Stimulated activated CD8-positive, alpha-beta memory T cell treated with anti-CD3 and anti-CD28 coated beads, Interleukin-7, amount 100 ng/mL, for 1 hour (primary cell): ENCODE results near the gene WDR91.
"Not testable (repeated sequence)": the region's sequence is repeated elsewhere in the genome, so short reads cannot be mapped to it uniquely, and the experiment has no call there.

ENCODE experiments used
- DNase-seq, 2 donors: peaks; one replicate each; pipeline ENCODE4 v3.0.0-alpha.2; 2020; ENCODE audit warnings: low read depth in 2 of 2

The WDR91 gene

GRCh38 chr7:135234095-135234494 lies 22.8 kb upstream of the WDR91 start:
- DNase-seq = not testable (repeated sequence)

- DNase-seq = no peak
These were observed 22.2 kb upstream of the WDR91 start, which contains the start of gene STRA8 for GRCh38 chr7:135233570-135233969. Gene STRA8 (plus strand): TSS chr7:135233838. CDS start chr7:135240525, 6,687 bp downstream.

- DNase-seq = no peak
These were observed 21.4 kb upstream of the WDR91 start for GRCh38 chr7:135232720-135233119.

GRCh38 chr7:135232087-135232486 lies 20.8 kb upstream of the WDR91 start:
- DNase-seq = no peak

GRCh38 chr7:135231686-135232085 lies 20.4 kb upstream of the WDR91 start:
- no peak for DNase-seq

- DNase-seq = no peak
These were observed 12.7 kb upstream of the WDR91 start for GRCh38 chr7:135224027-135224426.

- no peak for DNase-seq
These were observed 6.6 kb upstream of the WDR91 start for GRCh38 chr7:135217645-135218509.

GRCh38 chr7:135215698-135216097 lies 4.4 kb upstream of the WDR91 start:
- no peak for DNase-seq

GRCh38 chr7:135215180-135215579 lies 3.9 kb upstream of the WDR91 start:
- DNase-seq = no peak

- DNase-seq = no peak
These were observed 2.5 kb upstream of the WDR91 start for GRCh38 chr7:135213831-135214230.

- DNase-seq = not testable (repeated sequence)
These were observed 790 bp upstream of the WDR91 start for GRCh38 chr7:135211946-135212685.

GRCh38 chr7:135210888-135211178 lies 493 bp downstream of the WDR91 start:
- no peak for DNase-seq

- DNase-seq = no peak
These were observed 2.0 kb downstream of the WDR91 start for GRCh38 chr7:135209225-135209834.

- no peak for DNase-seq
These were observed 3.1 kb downstream of the WDR91 start for GRCh38 chr7:135208102-135208793.

- no peak for DNase-seq
These were observed 3.8 kb downstream of the WDR91 start for GRCh38 chr7:135207406-135208101.

GRCh38 chr7:135206941-135207391 lies 4.4 kb downstream of the WDR91 start:
- no peak for DNase-seq

- DNase-seq = no peak
These were observed 5.5 kb downstream of the WDR91 start for GRCh38 chr7:135205850-135206249.

GRCh38 chr7:135204876-135205275 lies 6.5 kb downstream of the WDR91 start:
- no peak for DNase-seq

- no peak for DNase-seq
These were observed 7.0 kb downstream of the WDR91 start for GRCh38 chr7:135204341-135204749.

- DNase-seq = no peak
These were observed 10.0 kb downstream of the WDR91 start for GRCh38 chr7:135201350-135201749.

GRCh38 chr7:135200821-135201331 lies 10.4 kb downstream of the WDR91 start:
- no peak for DNase-seq
